GM18909 (cell line): Measurements from ENCODE around the gene BTNL9.
"Not testable (repeated sequence)": the region's sequence is repeated elsewhere in the genome, so short reads cannot be mapped to it uniquely, and the experiment has no call there.

Experiments used
- ATAC-seq: cut with Tn5 transposase; IDR thresholded peaks from one replicate; pipeline ENCODE4 v1.9.1; 2021; ENCODE audit warnings: mild to moderate bottlenecking; ENCODE audit not compliant: unreplicated experiment, poor library complexity

The BTNL9 gene

DNA sequence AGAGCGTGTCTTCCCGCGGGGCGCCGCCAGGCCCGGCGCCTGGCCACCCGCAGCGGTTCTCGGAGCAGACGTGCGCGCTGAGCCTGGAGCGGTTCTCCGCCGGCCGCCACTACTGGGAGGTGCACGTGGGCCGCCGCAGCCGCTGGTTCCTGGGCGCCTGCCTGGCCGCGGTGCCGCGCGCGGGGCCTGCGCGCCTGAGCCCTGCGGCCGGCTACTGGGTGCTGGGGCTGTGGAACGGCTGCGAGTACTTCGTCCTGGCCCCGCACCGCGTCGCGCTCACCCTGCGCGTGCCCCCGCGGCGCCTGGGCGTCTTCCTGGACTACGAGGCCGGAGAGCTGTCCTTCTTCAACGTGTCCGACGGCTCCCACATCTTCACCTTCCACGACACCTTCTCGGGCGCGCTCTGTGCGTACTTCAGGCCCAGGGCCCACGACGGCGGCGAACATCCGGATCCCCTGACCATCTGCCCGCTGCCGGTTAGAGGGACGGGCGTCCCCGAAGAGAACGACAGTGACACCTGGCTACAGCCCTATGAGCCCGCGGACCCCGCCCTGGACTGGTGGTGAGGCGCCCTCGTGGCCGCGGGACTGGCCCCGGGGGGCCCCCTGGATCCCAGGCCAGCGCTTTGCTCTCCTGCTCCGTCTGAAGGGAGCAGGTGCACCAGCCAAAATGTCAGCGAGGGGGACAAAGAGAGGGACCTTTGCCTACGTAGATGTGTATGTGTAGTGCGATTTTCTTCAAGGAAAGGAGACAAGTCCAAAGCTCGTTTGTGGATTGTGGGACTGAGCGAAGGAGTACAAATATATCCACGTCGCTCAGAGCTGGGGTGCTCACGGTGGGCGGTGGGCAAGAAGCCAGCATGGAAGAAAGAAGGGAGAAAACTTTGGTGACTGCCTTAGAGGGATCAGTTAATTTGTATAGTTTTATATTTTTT, 19.5 kb downstream of the BTNL9 start:
- ATAC-seq: no peak

DNA sequence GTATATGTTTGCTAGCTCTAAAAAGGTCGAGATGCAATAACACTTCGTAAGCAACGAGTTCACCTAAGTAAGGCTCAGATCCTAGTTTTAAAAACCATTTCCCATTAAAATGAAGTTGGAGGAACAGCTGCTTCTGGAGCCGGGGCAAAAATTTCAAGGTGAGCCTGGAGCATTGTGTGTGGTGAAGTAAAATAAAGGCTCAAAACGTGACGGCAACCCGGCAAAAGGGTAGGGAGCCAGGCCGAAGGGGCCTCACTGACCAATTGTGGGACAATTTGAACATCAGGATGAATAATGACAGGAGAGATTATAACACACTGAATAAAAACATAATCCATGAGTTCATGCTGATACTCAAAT, 20.1 kb downstream of the BTNL9 start:
- no peak for ATAC-seq

DNA sequence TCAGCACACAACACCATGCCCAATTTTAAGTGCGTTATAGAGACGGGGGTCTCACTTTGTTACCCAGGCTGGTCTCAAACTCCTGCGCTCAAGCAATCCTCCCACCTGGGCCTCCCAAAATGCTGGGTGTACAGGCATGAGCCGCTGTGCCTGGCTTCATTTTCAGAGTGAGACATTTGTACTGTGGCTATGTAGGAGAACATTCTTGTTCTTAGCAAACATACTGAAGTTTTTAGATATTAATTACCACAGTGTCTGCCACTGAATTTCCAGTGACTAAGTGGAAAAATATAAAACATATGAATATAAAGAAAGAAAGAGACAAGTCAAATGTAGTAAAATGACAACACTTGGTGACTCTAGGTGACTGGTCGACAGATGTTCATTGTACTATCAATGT, 20.9 kb downstream of the BTNL9 start:
- ATAC-seq: no peak

- ATAC-seq: no peak
Measured at GRCh38 chr5:181061645-181062044, 21.6 kb downstream of the BTNL9 start.

- no peak for ATAC-seq
Measured at GRCh38 chr5:181062631-181063030, 22.6 kb downstream of the BTNL9 start.

GRCh38 chr5:181063514-181063913, 23.4 kb downstream of the BTNL9 start:
- ATAC-seq: no peak

DNA sequence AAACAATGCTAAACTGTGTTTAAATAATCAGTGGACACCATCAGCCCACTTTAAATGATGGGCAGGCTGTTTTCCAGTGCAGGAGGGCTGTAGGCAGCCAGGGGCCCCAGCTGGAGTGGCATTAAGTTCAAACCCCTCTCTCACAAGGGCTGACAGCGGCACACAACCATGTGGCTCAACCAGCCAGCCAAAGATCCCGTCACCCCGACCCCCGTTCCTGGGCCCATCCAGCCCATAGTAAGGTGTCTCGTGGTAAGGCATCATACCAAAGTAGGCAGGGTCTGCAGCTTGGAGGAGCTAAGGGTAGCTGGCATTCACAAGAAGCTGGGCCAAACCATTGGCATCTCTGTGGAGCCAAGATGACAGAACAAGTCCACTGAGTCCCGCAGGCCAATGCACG, 24.9 kb downstream of the BTNL9 start:
- no peak for ATAC-seq

DNA sequence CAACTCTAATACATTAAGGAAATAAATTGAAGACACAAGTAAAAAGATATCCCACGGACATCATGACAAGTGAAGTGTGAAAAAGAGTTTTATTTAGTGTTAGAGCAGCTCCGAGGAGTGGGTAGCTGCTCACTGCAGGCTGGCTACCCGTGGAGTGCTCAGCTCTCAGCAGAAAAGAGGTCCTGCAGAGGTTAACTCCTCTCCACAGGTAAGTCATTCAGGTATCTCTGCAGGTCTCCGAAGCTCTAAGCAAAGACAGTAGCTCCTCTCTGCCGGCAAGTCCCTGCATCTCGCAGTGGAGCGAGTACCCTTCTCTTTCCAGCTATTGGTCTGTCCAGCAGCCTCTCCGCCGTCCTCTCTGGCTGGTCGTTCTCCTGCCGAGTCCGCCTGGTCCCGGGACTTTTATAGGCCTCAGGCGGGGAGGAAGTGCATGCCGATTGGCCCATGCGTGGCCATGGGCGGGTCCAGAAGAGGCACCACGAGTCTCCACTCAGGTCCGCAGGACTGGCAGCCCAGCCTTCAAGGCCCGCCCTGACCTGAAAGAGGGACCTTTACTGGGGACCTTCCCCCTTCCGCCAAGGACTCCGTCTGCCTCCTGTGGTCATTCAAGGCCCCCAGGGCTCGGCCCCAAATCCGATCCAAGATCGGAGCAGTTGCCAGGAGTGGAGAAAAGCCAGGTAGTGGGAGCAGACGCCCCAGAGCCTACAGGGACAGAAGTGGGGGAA, 29.9 kb downstream of the BTNL9 start:
- ATAC-seq: no peak

GRCh38 chr5:181070523-181070922, 30.5 kb downstream of the BTNL9 start:
- no peak for ATAC-seq

- ATAC-seq: no peak
Measured at GRCh38 chr5:181071257-181071656, 31.2 kb downstream of the BTNL9 start.

- ATAC-seq: no peak
Measured at GRCh38 chr5:181076920-181077319, 36.9 kb downstream of the BTNL9 start.

DNA sequence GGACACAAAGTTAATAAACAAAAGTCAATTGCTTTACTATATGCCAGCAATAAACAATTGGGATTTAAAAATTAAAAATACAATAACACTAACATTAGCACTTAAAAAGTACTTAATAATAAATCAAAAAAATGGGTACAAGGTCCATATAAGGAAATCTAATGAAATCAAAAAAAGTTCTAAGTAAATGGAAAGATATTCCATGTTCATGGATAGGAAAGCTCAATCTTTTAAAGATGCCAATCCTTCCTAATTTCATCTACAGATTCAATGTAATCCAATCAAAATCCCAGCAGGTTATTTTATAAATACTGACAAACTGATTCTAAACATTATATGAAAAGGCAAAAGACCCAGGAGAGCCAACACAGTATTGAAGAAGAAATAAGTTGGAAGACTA, 41.9 kb downstream of the BTNL9 start:
- no peak for ATAC-seq

- ATAC-seq: no peak
Measured at GRCh38 chr5:181084621-181085195, 44.6 kb downstream of the BTNL9 start.

- ATAC-seq: no peak
Measured at GRCh38 chr5:181086026-181086883, 46.2 kb downstream of the BTNL9 start.

GRCh38 chr5:181086884-181087205, 46.8 kb downstream of the BTNL9 start:
- ATAC-seq: no peak

- ATAC-seq: no peak
Measured at GRCh38 chr5:181087309-181087708, 47.2 kb downstream of the BTNL9 start.

GRCh38 chr5:181088289-181088688, 48.2 kb downstream of the BTNL9 start:
- no peak for ATAC-seq

- ATAC-seq: no peak
Measured at GRCh38 chr5:181092428-181092827, 52.4 kb downstream of the BTNL9 start.

GRCh38 chr5:181095162-181095561, 55.1 kb downstream of the BTNL9 start:
- ATAC-seq: not testable (repeated sequence)

- not testable (repeated sequence) for ATAC-seq
Measured at GRCh38 chr5:181096721-181097382, 56.8 kb downstream of the BTNL9 start.
